ENCODE results near the gene KRT80.

KRT80 gene

GRCh38 chr12:52184813-52185212 is 7.0 kb downstream of the KRT80 start:
- TF ChIP-seq CTCF (conservative IDR thresholded peaks at IDR 0.05; ENCODE audit: control insufficient read depth, insufficient read depth, low read depth, low read length) = no peak
- DNase-seq (ENCODE audit: low read depth) = no peak
- H3K4me3 ChIP-seq (ENCODE audit: control insufficient read depth, low read depth, low read length) = no peak overlapping the region

GRCh38 chr12:52183971-52184370 is 7.8 kb downstream of the KRT80 start:
- TF ChIP-seq CTCF (conservative IDR thresholded peaks at IDR 0.05; ENCODE audit: control insufficient read depth, insufficient read depth, low read depth, low read length) = no peak
- no peak for DNase-seq (ENCODE audit: low read depth)
- H3K4me3 ChIP-seq (ENCODE audit: control insufficient read depth, low read depth, low read length) = no peak overlapping the region

GRCh38 chr12:52183544-52183910 is 8.3 kb downstream of the KRT80 start:
- no peak for TF ChIP-seq CTCF (conservative IDR thresholded peaks at IDR 0.05; ENCODE audit: control insufficient read depth, insufficient read depth, low read depth, low read length)
- H3K4me3 ChIP-seq (ENCODE audit: control insufficient read depth, low read depth, low read length) = no peak overlapping the region
- no peak for DNase-seq (ENCODE audit: low read depth)

GRCh38 chr12:52182898-52183543 is 8.8 kb downstream of the KRT80 start:
- TF ChIP-seq CTCF (conservative IDR thresholded peaks at IDR 0.05; ENCODE audit: control insufficient read depth, insufficient read depth, low read depth, low read length) = no peak
- no peak overlapping the region for H3K4me3 ChIP-seq (ENCODE audit: control insufficient read depth, low read depth, low read length)
- DNase-seq (ENCODE audit: low read depth) = no peak

- no peak for TF ChIP-seq CTCF (conservative IDR thresholded peaks at IDR 0.05; ENCODE audit: control insufficient read depth, insufficient read depth, low read depth, low read length)
- DNase-seq (ENCODE audit: low read depth) = no peak
- no peak overlapping the region for H3K4me3 ChIP-seq (ENCODE audit: control insufficient read depth, low read depth, low read length)
Measured at GRCh38 chr12:52182384-52182783, 9.4 kb downstream of the KRT80 start.

- H3K4me3 ChIP-seq (ENCODE audit: control insufficient read depth, low read depth, low read length) = no peak overlapping the region
- no peak for TF ChIP-seq CTCF (conservative IDR thresholded peaks at IDR 0.05; ENCODE audit: control insufficient read depth, insufficient read depth, low read depth, low read length)
- DNase-seq (ENCODE audit: low read depth) = peak; percentile 66
Measured at GRCh38 chr12:52181746-52182145, 10.1 kb downstream of the KRT80 start.
